GM19351 (cell line): ENCODE data around the gene PSME1.

Experiments used
- ATAC-seq: cut with Tn5 transposase; IDR thresholded peaks from one replicate; pipeline ENCODE4 v1.9.1; 2021; ENCODE audit warnings: mild to moderate bottlenecking, moderate library complexity; ENCODE audit not compliant: unreplicated experiment

PSME1 gene

GRCh38 chr14:24145690-24146452 lies 9.9 kb downstream of the PSME1 start:
- ATAC-seq, result no peak

DNA sequence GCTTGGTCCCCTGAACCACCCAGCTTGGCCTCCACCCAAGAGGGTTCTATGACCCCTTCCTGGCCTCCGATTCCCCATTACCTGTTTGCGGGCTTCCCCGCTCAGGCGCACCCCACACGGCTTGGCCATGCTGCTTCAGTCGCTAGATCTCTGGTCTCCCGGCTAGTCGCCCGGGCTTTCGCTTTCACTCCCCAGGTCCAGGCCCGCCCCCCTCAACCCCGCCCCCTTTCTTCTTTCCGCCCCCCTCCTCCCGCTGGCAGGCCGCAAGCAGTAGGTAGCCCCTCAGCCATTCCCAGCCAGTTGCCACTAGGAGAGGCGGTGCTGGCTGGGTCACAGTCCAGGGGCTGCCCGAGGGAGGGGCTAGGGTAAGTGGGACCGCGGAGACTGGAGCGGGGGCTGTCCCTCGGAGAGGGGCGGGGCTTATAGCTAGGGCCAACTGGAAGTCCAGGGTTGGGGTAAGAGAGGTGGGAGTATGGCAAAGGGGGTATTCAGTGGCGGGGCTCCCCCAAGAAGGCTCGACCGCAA lies 10.5 kb downstream of the PSME1 start, which contains the start of gene PSME2:
Gene PSME2, minus strand, starts transcription at position 158 of the 525 bp plus-strand sequence. Its CDS starts 29 bp downstream, at position 129.
- peak; percentile 65 for ATAC-seq

GRCh38 chr14:24146978-24147760 lies 11.2 kb downstream of the PSME1 start, which contains the start of gene RNF31:
Gene RNF31 (plus strand): TSS chr14:24147498. CDS start chr14:24147699, 201 bp downstream.
- ATAC-seq, result peak; percentile 80

GRCh38 chr14:24147761-24148428 lies 11.9 kb downstream of the PSME1 start:
- ATAC-seq, result no peak

DNA sequence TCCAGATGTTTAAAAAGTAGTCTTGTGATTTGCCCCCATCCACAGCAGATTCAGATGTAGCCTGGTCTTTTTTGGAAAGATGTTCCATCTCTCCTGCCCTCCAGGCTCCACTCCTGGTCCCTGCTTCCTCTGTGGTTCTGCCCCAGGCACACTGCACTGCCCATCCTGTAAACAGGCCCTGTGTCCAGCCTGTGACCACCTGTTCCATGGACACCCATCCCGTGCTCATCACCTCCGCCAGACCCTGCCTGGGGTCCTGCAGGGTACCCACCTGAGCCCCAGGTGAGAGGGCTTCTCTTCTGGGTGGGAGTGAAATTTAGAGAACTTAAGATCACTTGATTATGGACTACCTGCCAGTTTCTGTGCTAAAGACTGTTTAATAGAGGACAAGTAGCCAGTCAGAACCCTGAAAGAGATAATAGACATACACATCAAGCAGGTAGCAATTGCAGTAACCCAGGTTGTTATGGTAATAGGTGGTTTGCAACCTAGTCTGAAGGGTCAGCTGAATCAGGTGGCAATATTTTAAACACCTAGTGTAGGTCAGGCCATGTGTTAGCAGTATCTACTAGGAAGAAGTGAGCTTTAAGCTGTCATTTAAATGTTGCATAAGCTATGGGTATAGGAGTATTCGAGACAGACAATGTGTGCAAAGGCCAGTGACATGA lies 13.4 kb downstream of the PSME1 start:
- ATAC-seq, result no peak

GRCh38 chr14:24150061-24150460 lies 14.1 kb downstream of the PSME1 start:
- ATAC-seq, result no peak

- ATAC-seq, result no peak
Measured at GRCh38 chr14:24150567-24150966, 14.6 kb downstream of the PSME1 start.

DNA sequence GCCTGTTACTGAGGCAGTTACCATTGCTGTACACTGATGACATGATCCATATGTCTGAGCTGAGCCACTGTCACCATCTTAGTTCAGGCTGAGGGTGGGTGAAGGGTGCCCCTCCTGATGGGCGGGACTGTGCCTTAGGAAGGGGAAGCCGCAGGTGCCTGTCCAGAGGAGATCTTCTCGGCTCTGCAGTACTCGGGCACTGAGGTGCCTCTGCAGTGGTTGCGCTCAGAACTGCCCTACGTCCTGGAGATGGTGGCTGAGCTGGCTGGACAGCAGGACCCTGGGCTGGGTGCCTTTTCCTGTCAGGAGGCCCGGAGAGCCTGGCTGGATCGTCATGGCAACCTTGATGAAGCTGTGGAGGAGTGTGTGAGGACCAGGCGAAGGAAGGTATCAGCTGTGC lies 15.0 kb downstream of the PSME1 start:
- no peak for ATAC-seq

DNA sequence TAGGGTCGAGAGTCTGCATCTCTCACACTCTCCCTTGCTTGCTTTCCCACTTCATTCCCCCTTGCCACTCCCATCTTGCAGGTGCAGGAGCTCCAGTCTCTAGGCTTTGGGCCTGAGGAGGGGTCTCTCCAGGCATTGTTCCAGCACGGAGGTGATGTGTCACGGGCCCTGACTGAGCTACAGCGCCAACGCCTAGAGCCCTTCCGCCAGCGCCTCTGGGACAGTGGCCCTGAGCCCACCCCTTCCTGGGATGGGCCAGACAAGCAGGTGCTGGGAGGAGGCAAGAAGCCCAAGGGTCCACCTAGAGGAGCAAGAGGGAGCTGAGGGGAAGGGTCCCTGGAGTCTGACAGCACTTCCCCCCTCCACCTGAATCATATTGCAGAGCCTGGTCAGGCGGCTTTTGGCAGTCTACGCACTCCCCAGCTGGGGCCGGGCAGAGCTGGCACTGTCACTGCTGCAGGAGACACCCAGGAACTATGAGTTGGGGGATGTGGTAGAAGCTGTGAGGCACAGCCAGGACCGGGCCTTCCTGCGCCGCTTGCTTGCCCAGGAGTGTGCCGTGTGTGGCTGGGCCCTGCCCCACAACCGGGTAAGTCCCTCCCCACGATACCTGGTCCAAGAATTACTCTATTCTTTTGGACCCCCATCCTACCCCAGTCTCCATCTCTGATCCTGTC lies 15.5 kb downstream of the PSME1 start:
- no peak for ATAC-seq

DNA sequence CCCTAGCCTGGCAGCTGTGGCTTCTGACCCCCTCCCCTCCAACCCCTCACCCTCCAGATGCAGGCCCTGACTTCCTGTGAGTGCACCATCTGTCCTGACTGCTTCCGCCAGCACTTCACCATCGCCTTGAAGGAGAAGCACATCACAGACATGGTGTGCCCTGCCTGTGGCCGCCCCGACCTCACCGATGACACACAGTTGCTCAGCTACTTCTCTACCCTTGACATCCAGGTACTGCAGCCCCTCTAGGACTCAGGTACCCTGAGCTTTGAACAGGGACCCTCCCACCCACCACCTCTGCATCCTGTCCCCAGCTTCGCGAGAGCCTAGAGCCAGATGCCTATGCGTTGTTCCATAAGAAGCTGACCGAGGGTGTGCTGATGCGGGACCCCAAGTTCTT lies 19.1 kb downstream of the PSME1 start:
- ATAC-seq, result no peak

GRCh38 chr14:24156840-24157239 lies 20.8 kb downstream of the PSME1 start:
- ATAC-seq, result no peak

GRCh38 chr14:24157331-24157730 lies 21.3 kb downstream of the PSME1 start:
- ATAC-seq, result no peak

DNA sequence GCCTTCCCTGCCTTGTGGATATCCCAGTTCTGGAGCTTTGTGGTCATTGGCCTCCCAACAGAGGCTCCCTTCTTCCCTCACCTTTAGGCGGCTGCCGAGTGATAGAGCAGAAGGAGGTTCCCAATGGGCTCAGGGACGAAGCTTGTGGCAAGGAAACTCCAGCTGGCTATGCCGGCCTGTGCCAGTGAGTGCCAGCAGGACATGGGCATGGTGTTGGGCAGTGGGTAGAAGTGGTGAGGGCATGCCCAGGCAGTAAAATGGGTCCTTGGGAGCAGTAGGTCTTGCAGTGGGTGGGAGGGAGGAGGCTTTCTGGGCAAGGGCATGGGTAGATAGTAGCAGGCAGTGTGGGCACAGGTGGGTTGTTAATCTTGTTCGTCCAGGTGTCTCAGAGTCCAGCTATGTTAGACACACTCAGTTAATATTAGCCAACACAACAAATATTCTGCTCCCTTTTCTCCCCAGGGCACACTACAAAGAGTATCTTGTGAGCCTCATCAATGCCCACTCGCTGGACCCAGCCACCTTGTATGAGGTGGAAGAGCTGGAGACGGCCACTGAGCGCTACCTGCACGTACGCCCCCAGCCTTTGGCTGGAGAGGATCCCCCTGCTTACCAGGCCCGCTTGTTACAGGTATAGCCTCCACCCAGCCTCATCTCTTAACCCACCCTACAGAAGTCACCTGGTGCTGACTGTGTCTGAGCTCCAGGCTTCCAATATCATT lies 23.9 kb downstream of the PSME1 start:
- no peak for ATAC-seq

GRCh38 chr14:24160499-24160849 lies 24.5 kb downstream of the PSME1 start:
- ATAC-seq, result no peak

DNA sequence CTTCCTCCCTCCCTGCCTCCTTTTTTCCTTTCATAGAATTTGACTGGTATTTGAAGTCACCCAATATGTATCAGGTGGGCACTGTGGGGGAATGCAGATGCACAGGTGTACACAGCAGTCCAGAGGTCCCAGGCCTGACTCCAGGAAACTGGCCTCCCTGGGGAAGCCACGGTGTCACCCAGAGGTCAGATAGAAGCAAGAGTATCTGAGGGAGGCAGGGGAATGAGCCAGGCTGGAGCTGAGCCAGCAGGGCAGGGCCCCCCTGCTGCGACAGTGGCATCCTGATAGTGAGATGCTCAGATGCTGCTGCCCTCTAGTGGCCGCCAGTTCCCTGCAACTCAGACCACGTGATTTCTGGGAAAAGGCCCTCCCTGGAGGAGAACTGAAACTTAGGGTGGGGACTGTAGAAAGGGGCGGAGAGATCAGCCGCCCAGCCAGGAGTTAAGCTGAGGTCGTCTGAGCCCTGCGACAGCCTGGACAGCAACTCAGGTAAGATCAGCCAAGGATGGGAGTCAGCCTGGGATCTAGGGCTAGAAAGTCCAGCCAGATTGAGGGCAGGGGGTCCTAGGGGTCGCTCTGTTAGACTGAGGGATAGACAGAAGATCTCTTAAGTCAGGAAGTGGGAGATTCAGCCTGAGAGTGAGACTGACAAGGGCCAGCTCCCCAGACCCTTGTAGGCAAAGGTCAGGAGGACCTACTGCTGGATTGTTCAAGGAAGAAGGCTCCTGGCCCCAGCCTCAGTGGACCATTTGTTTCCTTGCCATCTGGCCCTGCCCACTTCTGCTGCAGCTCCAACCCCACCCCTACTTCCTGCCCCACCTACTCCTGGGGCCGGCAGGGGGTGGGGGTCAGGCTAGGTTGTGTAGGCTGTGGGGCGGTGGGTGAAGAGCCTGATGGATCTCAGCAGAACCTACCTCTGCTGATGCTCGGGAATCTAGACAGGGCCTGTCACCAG lies 25.1 kb downstream of the PSME1 start, which contains the start of gene IRF9:
Gene IRF9, plus strand, starts transcription at position 416 of the 955 bp plus-strand sequence. CDS start 880 bp downstream, outside the sequence.
- ATAC-seq, result peak; percentile 92

- ATAC-seq, result no peak
Measured at GRCh38 chr14:24162093-24162492, 26.1 kb downstream of the PSME1 start.

DNA sequence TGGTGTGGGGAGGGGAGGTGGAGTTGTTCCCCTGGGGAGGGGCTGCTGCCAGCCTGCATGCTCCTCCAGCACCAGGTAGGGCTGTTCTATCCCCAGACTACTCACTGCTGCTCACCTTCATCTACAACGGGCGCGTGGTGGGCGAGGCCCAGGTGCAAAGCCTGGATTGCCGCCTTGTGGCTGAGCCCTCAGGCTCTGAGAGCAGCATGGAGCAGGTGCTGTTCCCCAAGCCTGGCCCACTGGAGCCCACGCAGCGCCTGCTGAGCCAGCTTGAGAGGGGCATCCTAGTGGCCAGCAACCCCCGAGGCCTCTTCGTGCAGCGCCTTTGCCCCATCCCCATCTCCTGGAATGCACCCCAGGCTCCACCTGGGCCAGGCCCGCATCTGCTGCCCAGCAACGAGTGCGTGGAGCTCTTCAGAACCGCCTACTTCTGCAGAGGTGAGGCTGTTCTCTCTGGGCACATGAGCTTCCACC lies 28.6 kb downstream of the PSME1 start:
- ATAC-seq, result no peak

GRCh38 chr14:24165785-24166184 lies 29.8 kb downstream of the PSME1 start:
- no peak for ATAC-seq
